Esophagus squamous epithelium (tissue), 5 donors: Measurements from ENCODE around the gene NELL1. TPM values are rescaled to one million over a fixed set of nuclear protein-coding genes. Genes with fewer than 3 reads are reported as not detected.

Experiments
- DNase-seq: peaks from one replicate; lab custom pipeline; 2025; lab: John Stamatoyannopoulos, UW
- H3K27ac ChIP-seq, 4 donors: fragments of 200-600 bp; sonication (generic); one replicate each; pipeline ENCODE4 v1.5.1; 2016 to 2019; ENCODE audit warnings: mild to moderate bottlenecking in 1 of 4
- H3K27me3 ChIP-seq, 4 donors: fragments of 200-600 bp; sonication (generic); 1 replicate in 3 of 4; 2 replicates in 1 of 4; pipeline versions ENCODE4 v1.5.1 to v1.6.0; 2017 to 2021; ENCODE audit warnings: antibody characterized with exemption in 1 of 4
- H3K36me3 ChIP-seq, 3 donors: fragments of 200-600 bp; sonication (generic); one replicate each; pipeline ENCODE4 v1.5.1; 2016 to 2019
- H3K4me1 ChIP-seq, 3 donors: fragments of 200-600 bp; sonication (generic); one replicate each; pipeline ENCODE4 v1.5.1; 2017 to 2019
- H3K4me3 ChIP-seq, 4 donors: fragments of 200-600 bp; sonication (generic); 1 replicate in 3 of 4; 2 replicates in 1 of 4; pipeline ENCODE4 v1.5.1; 2016 to 2019; ENCODE audit warnings: mild to moderate bottlenecking in 2 of 4, moderate library complexity in 1 of 4
- H3K9me3 ChIP-seq, 3 donors: fragments of 200-600 bp; sonication (generic); one replicate each; pipeline ENCODE4 v1.5.1; 2016 to 2019
- POLR2A ChIP-seq, 4 donors: fragments of 450-650 bp; IDR thresholded peaks; one replicate each; pipeline ENCODE4 v1.6.1; 2017; ENCODE audit warnings: antibody characterized with exemption in 4 of 4, mild to moderate bottlenecking in 4 of 4, moderate library complexity in 3 of 4
- WGBS, 2 donors: methylation state at CpG; one replicate each; pipeline ENCODE4 v1.1.5; 2018; 5-methylcytosine and 5-hydroxymethylcytosine counted together
- intact Hi-C: fragments of 100-400 bp; cut with DNase I; formaldehyde crosslinking; loops from one replicate; pipeline ENCODE4 v1.15.0; 2022
- total RNA-seq, 4 donors: library from RNA; depleted of rRNA; stranded (reverse); fragments of >200 nt; gene quantifications; one replicate each; pipeline ENCODE4 v1.1.0, GENCODE V29; 2016
- TF ChIP-seq, protein P1 (sequence below), 6 experiments: fragments of 450-650 bp in 4 of 6; fragments of 200-600 bp in 2 of 6; sonication (generic) in 2 of 6; IDR thresholded peaks; one replicate each; pipeline ENCODE4 v1.5.1; 2016 to 2019; ENCODE audit warnings: antibody characterized with exemption in 6 of 6, mild to moderate bottlenecking in 4 of 6, moderate library complexity in 4 of 6
- donor health status: DM: yes; HTN: yes; CAD: no.

NELL1 gene
- total RNA-seq, 4 donors from 2014 or later, result 1.5 TPM; not detected in 3

DNA sequence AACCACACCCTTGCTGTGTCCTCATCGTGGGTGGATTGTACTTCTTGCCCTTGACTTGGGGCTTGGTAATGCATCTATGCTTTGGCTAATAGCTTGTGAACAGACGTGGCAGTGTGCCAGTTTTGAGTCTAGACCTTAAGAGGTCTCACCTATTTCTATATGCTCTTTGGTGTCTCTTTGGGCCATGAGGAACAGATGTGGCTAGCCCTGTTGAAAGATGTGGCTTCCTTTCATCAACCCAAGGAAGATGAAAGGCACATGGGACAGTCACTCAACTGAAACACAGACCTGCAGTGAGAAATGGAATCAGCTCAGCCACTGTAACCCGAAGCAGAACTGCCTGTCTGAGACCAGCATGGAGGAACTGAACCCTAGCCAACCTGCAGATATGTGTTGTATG lies 7.9 kb upstream of the NELL1 start:
- peaks cover 0 to 4% (median 0%) of the 10 kb centered on the region in 4 donors for H3K27me3 ChIP-seq
- no peak overlapping the region for H3K27ac ChIP-seq
- H3K36me3 ChIP-seq, result no peaks in the 10 kb centered on the region
- 55 to 63% methylated on average over 3 of the region's 3 CpGs for WGBS, 2 donors
- intact Hi-C loops, result no loop called here
- TF ChIP-seq, protein P1, sequence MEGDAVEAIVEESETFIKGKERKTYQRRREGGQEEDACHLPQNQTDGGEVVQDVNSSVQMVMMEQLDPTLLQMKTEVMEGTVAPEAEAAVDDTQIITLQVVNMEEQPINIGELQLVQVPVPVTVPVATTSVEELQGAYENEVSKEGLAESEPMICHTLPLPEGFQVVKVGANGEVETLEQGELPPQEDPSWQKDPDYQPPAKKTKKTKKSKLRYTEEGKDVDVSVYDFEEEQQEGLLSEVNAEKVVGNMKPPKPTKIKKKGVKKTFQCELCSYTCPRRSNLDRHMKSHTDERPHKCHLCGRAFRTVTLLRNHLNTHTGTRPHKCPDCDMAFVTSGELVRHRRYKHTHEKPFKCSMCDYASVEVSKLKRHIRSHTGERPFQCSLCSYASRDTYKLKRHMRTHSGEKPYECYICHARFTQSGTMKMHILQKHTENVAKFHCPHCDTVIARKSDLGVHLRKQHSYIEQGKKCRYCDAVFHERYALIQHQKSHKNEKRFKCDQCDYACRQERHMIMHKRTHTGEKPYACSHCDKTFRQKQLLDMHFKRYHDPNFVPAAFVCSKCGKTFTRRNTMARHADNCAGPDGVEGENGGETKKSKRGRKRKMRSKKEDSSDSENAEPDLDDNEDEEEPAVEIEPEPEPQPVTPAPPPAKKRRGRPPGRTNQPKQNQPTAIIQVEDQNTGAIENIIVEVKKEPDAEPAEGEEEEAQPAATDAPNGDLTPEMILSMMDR (IDR thresholded peaks at IDR 0.05), result no peak
- no peak for TF ChIP-seq POLR2A (IDR thresholded peaks at IDR 0.05)
- H3K4me1 ChIP-seq, result no peaks in the 10 kb centered on the region
- DNase-seq, result no peak
- no peaks in the 10 kb centered on the region for H3K9me3 ChIP-seq
- no peak overlapping the region for H3K4me3 ChIP-seq

GRCh38 chr11:20661850-20662249 lies 7.5 kb upstream of the NELL1 start:
- intact Hi-C loops, result no loop called here
- TF ChIP-seq, protein P1 (IDR thresholded peaks at IDR 0.05), result no peak
- TF ChIP-seq POLR2A (IDR thresholded peaks at IDR 0.05), result no peak
- no peak overlapping the region for H3K27ac ChIP-seq
- H3K36me3 ChIP-seq, result no peaks in the 10 kb centered on the region
- no peak overlapping the region for H3K4me3 ChIP-seq
- H3K27me3 ChIP-seq, result peaks cover 0 to 5% (median 0%) of the 10 kb centered on the region in 4 donors
- no peak for DNase-seq
- H3K4me1 ChIP-seq, result no peaks in the 10 kb centered on the region
- H3K9me3 ChIP-seq, result no peaks in the 10 kb centered on the region
- WGBS, 2 donors, result 74 to 76% methylated on average over 3 of the region's 3 CpGs

- no peaks in the 10 kb centered on the region for H3K36me3 ChIP-seq
- intact Hi-C loops, result no loop called here
- no peaks in the 10 kb centered on the region for H3K9me3 ChIP-seq
- peaks cover 9 to 20% (median 12%) of the 10 kb centered on the region in 3 donors for H3K4me1 ChIP-seq
- DNase-seq, result no peak
- H3K27ac ChIP-seq, result no peak overlapping the region
- TF ChIP-seq, protein P1 (IDR thresholded peaks at IDR 0.05), result no peak
- TF ChIP-seq POLR2A (IDR thresholded peaks at IDR 0.05), result no peak
- WGBS, 2 donors, result 12 to 14% methylated on average over 10 of the region's 10 CpGs
- peaks cover 6 to 70% (median 11%) of the 10 kb centered on the region in 4 donors for H3K27me3 ChIP-seq
- H3K4me3 ChIP-seq, result no peak overlapping the region
These were observed 1.1 kb upstream of the NELL1 start for GRCh38 chr11:20668131-20668809.

DNA sequence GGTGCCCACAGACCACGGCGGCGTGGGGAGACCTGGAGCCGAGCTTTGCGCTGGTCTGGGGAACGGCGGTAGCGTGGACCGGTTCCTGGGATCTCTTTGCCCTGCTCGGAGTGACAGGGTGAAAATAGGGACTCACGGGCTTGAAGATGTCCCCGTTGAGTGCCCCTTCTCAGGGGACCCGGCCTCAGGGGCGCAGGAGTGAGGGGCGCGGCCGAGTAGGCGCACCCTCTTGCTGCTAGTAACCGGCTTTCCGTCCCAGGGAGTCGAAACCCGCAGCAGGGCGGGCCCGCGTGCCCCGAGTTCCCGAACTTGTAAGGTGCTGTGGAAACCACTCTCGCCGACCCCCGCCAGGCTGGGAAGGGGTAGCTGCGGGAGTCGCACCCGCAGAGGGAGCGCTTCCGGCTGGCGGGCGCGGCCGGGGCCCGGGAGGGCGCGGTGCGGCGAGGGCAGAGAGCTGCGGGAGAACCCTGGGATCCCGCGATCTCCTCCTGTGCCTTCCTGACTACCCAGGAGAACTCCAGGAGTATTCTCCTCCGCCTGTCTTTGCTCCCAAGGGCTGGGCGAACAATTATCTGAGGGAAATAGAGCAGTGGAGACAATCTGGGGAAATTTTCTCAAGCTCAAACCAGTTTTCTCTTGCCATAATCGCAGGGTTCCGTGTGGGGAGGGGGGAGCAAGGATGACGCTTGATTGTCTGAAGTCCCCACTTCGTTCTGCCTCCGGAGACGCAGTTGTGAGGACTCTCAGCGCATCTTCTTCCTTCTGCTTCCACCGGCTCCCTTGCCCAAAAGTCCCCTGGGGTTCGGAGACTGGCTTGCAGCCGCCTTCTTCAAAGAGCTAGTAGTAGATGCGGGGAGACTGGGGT lies 666 bp downstream of the NELL1 start:
- no peaks in the 10 kb centered on the region for H3K36me3 ChIP-seq
- H3K4me3 ChIP-seq, result peak overlapping the region in 3 of 4 donors; percentile 26 to 53 (median 38)
- no peaks in the 10 kb centered on the region for H3K9me3 ChIP-seq
- no peak for DNase-seq
- H3K27me3 ChIP-seq, result peaks cover 6 to 84% (median 11%) of the 10 kb centered on the region in 4 donors
- intact Hi-C loops, result no loop called here
- H3K4me1 ChIP-seq, result peaks cover 9 to 20% (median 12%) of the 10 kb centered on the region in 3 donors
- TF ChIP-seq, protein P1 (IDR thresholded peaks at IDR 0.05), result no peak
- WGBS, 2 donors, result 3 to 6% methylated on average over 8 to 29 of the region's 60 CpGs
- H3K27ac ChIP-seq, result no peak overlapping the region

- 21 to 36% methylated on average over 10 to 17 of the region's 21 CpGs for WGBS, 2 donors
- TF ChIP-seq POLR2A (IDR thresholded peaks at IDR 0.05), result no peak
- TF ChIP-seq, protein P1 (IDR thresholded peaks at IDR 0.05), result no peak
- Histone ChIP-seq H3K36me3 (no peaks in the 10 kb centered on the region), H3K27ac (no peak overlapping the region), H3K27me3 (peaks cover 6 to 88% (median 11%) of the 10 kb centered on the region in 4 donors), H3K4me3 (no peak overlapping the region), H3K9me3 (no peaks in the 10 kb centered on the region), H3K4me1 (peaks cover 9 to 20% (median 12%) of the 10 kb centered on the region in 3 donors)
- intact Hi-C loops, result no loop called here
- no peak for DNase-seq
These were observed 1.6 kb downstream of the NELL1 start for GRCh38 chr11:20670932-20671403.
